IgD-negative memory B cell (primary cell): ENCODE measurements around the gene SERF1A. TPM values are rescaled to one million over a fixed set of nuclear protein-coding genes. Genes with fewer than 3 reads are reported as not detected.
"Not testable (repeated sequence)": the region's sequence is repeated elsewhere in the genome, so short reads cannot be mapped to it uniquely, and the experiment has no call there.

Experiments used
- H3K27ac Mint-ChIP-seq, 3 donors: one replicate each; pipeline ENCODE4 v1.8.0; 2020 to 2022; ENCODE audit warnings: mild to moderate bottlenecking in 3 of 3, mixed read lengths in 3 of 3, moderate library complexity in 1 of 3
- H3K27me3 Mint-ChIP-seq: one replicate; pipeline ENCODE4 v1.8.0; 2021; ENCODE audit warnings: mixed read lengths
- H3K36me3 Mint-ChIP-seq: one replicate; pipeline ENCODE4 v1.8.0; 2020; ENCODE audit warnings: mild to moderate bottlenecking, mixed read lengths
- H3K4me1 Mint-ChIP-seq, 3 donors: one replicate each; pipeline ENCODE4 v1.8.0; 2020 to 2022; ENCODE audit warnings: mixed read lengths in 3 of 3, mild to moderate bottlenecking in 1 of 3
- H3K4me3 Mint-ChIP-seq, 4 donors: one replicate each; pipeline ENCODE4 v1.8.0; 2020 to 2022; ENCODE audit warnings: mild to moderate bottlenecking in 4 of 4, mixed read lengths in 4 of 4, moderate library complexity in 3 of 4
- H3K9me3 Mint-ChIP-seq, 3 donors: one replicate each; pipeline ENCODE4 v1.8.0; 2020 to 2021; ENCODE audit warnings: mixed read lengths in 3 of 3, mild to moderate bottlenecking in 1 of 3
- polyA plus RNA-seq: library from polyadenylated mRNA; unstranded; fragments of 300-500 nt; fragmentation: Illumina TruSeq; gene quantifications from one replicate; pipeline ENCODE4 v1.2.3, GENCODE V29; 2021

SERF1A gene
- polyA plus RNA-seq: 2.2 TPM

GRCh38 chr5:70900533-70901271 is at the start of gene SERF1A:
Gene SERF1A (plus strand): TSS chr5:70900669. CDS start chr5:70900870, 201 bp downstream.
- not testable (repeated sequence) for H3K4me1 Mint-ChIP-seq, H3K27me3 Mint-ChIP-seq, H3K27ac Mint-ChIP-seq, H3K36me3 Mint-ChIP-seq, H3K4me3 Mint-ChIP-seq, H3K9me3 Mint-ChIP-seq

GRCh38 chr5:70866778-70867177 is 33.7 kb upstream of the SERF1A start:
- not testable (repeated sequence) for H3K27ac Mint-ChIP-seq, H3K4me1 Mint-ChIP-seq, H3K27me3 Mint-ChIP-seq, H3K4me3 Mint-ChIP-seq, H3K9me3 Mint-ChIP-seq, H3K36me3 Mint-ChIP-seq

GRCh38 chr5:70870626-70871025 is 29.8 kb upstream of the SERF1A start:
- not testable (repeated sequence) for H3K4me3 Mint-ChIP-seq, H3K4me1 Mint-ChIP-seq, H3K27ac Mint-ChIP-seq, H3K9me3 Mint-ChIP-seq, H3K36me3 Mint-ChIP-seq, H3K27me3 Mint-ChIP-seq

GRCh38 chr5:70896076-70896475 is 4.4 kb upstream of the SERF1A start:
- not testable (repeated sequence) for H3K4me3 Mint-ChIP-seq

GRCh38 chr5:70901272-70901571 is 753 bp downstream of the SERF1A start:
- H3K4me3 Mint-ChIP-seq, H3K4me1 Mint-ChIP-seq, H3K9me3 Mint-ChIP-seq, H3K27ac Mint-ChIP-seq, H3K27me3 Mint-ChIP-seq, H3K36me3 Mint-ChIP-seq: not testable (repeated sequence)

More at GRCh38 chr5:70896076-70896475, 4.4 kb upstream of the SERF1A start:
- H3K27ac Mint-ChIP-seq, H3K9me3 Mint-ChIP-seq, H3K36me3 Mint-ChIP-seq, H3K27me3 Mint-ChIP-seq, H3K4me1 Mint-ChIP-seq: not testable (repeated sequence)

- not testable (repeated sequence) for H3K4me1 Mint-ChIP-seq
Measured at GRCh38 chr5:70906624-70907023, 6.2 kb downstream of the SERF1A start.

GRCh38 chr5:70916829-70917228 is 16.4 kb downstream of the SERF1A start:
- H3K9me3 Mint-ChIP-seq, H3K4me3 Mint-ChIP-seq, H3K4me1 Mint-ChIP-seq, H3K36me3 Mint-ChIP-seq, H3K27me3 Mint-ChIP-seq, H3K27ac Mint-ChIP-seq: not testable (repeated sequence)

More at GRCh38 chr5:70906624-70907023, 6.2 kb downstream of the SERF1A start:
- not testable (repeated sequence) for H3K27me3 Mint-ChIP-seq, H3K27ac Mint-ChIP-seq, H3K4me3 Mint-ChIP-seq, H3K36me3 Mint-ChIP-seq, H3K9me3 Mint-ChIP-seq

GRCh38 chr5:70925211-70925562 is 24.7 kb downstream of the SERF1A start:
- not testable (repeated sequence) for H3K36me3 Mint-ChIP-seq, H3K9me3 Mint-ChIP-seq, H3K4me3 Mint-ChIP-seq, H3K27ac Mint-ChIP-seq, H3K27me3 Mint-ChIP-seq, H3K4me1 Mint-ChIP-seq

GRCh38 chr5:70931709-70932368 is 31.4 kb downstream of the SERF1A start:
- not testable (repeated sequence) for H3K27me3 Mint-ChIP-seq, H3K27ac Mint-ChIP-seq, H3K36me3 Mint-ChIP-seq, H3K4me3 Mint-ChIP-seq, H3K9me3 Mint-ChIP-seq, H3K4me1 Mint-ChIP-seq

GRCh38 chr5:70932560-70932959 is 32.1 kb downstream of the SERF1A start:
- H3K36me3 Mint-ChIP-seq, H3K4me3 Mint-ChIP-seq, H3K27ac Mint-ChIP-seq, H3K4me1 Mint-ChIP-seq, H3K27me3 Mint-ChIP-seq, H3K9me3 Mint-ChIP-seq: not testable (repeated sequence)

- not testable (repeated sequence) for H3K27me3 Mint-ChIP-seq, H3K4me3 Mint-ChIP-seq, H3K27ac Mint-ChIP-seq, H3K9me3 Mint-ChIP-seq, H3K4me1 Mint-ChIP-seq, H3K36me3 Mint-ChIP-seq
Measured at GRCh38 chr5:70953068-70953467, 52.6 kb downstream of the SERF1A start.

Other genes starting within 250 kb of the SERF1A start
- gene SMN1, start 24.4 kb downstream of the SERF1A start, polyA plus RNA-seq: 33.6 TPM
- 2.1 TPM for gene NAIP, start 124.7 kb downstream of the SERF1A start, polyA plus RNA-seq
- 13.0 TPM for gene GTF2H2, start 167.0 kb downstream of the SERF1A start, polyA plus RNA-seq